Measurements from ENCODE around the gene METAP1D.
"Not testable (repeated sequence)": the region's sequence is repeated elsewhere in the genome, so short reads cannot be mapped to it uniquely, and the experiment has no call there.

Gene METAP1D

GRCh38 chr2:171999604-172000469 lies at the start of gene METAP1D:
Gene METAP1D (plus strand): TSS chr2:171999953. CDS start chr2:171999970, 17 bp downstream.
- peak; percentile 88 for DNase-seq

- DNase-seq = no peak
Measured at GRCh38 chr2:171952276-171952675, 47.5 kb upstream of the METAP1D start.

GRCh38 chr2:171952748-171953147 lies 47.0 kb upstream of the METAP1D start:
- no peak for DNase-seq

GRCh38 chr2:171956135-171956825 lies 43.5 kb upstream of the METAP1D start:
- DNase-seq = no peak

- DNase-seq = no peak
Measured at GRCh38 chr2:171957061-171957460, 42.7 kb upstream of the METAP1D start.

GRCh38 chr2:171958475-171958874 lies 41.3 kb upstream of the METAP1D start:
- DNase-seq = no peak

GRCh38 chr2:171959998-171960397 lies 39.8 kb upstream of the METAP1D start:
- no peak for DNase-seq

GRCh38 chr2:171960570-171960969 lies 39.2 kb upstream of the METAP1D start:
- DNase-seq = no peak

GRCh38 chr2:171963198-171963597 lies 36.6 kb upstream of the METAP1D start:
- no peak for DNase-seq

GRCh38 chr2:171964308-171964707 lies 35.4 kb upstream of the METAP1D start:
- DNase-seq = no peak

GRCh38 chr2:171965238-171965637 lies 34.5 kb upstream of the METAP1D start:
- DNase-seq = no peak

- DNase-seq = no peak
Measured at GRCh38 chr2:171965661-171966060, 34.1 kb upstream of the METAP1D start.

GRCh38 chr2:171966235-171966634 lies 33.5 kb upstream of the METAP1D start:
- DNase-seq = no peak

GRCh38 chr2:171966688-171967087 lies 33.1 kb upstream of the METAP1D start:
- DNase-seq = no peak

GRCh38 chr2:171968509-171968908 lies 31.2 kb upstream of the METAP1D start:
- DNase-seq = no peak

GRCh38 chr2:171972329-171972982 lies 27.3 kb upstream of the METAP1D start:
- no peak for DNase-seq

- DNase-seq = no peak
Measured at GRCh38 chr2:171979103-171979502, 20.6 kb upstream of the METAP1D start.

- not testable (repeated sequence) for DNase-seq
Measured at GRCh38 chr2:171983924-171984323, 15.8 kb upstream of the METAP1D start.

GRCh38 chr2:171985076-171985475 lies 14.7 kb upstream of the METAP1D start:
- no peak for DNase-seq

- no peak for DNase-seq
Measured at GRCh38 chr2:171986778-171987177, 13.0 kb upstream of the METAP1D start.

- DNase-seq = no peak
Measured at GRCh38 chr2:171991027-171991426, 8.7 kb upstream of the METAP1D start.

GRCh38 chr2:171995586-171995985 lies 4.2 kb upstream of the METAP1D start:
- DNase-seq = no peak

- DNase-seq = no peak
Measured at GRCh38 chr2:171996021-171996420, 3.7 kb upstream of the METAP1D start.

GRCh38 chr2:171997031-171997430 lies 2.7 kb upstream of the METAP1D start:
- not testable (repeated sequence) for DNase-seq

Data from T1000 (cell line).